CD14-positive monocyte (primary cell): ENCODE results near the gene KNSTRN. TPM values are rescaled to one million over a fixed set of nuclear protein-coding genes. Genes with fewer than 3 reads are reported as not detected.

Source experiments
- DNase-seq, 3 donors: peaks; one replicate each; pipeline ENCODE4 v3.0.0-alpha.2; 2011 to 2022
- H2AFZ ChIP-seq: 2 replicates; pipeline ENCODE4 v1.6.0; 2012; ENCODE audit warnings: mild to moderate bottlenecking, low read depth, low read length, inconsistent platforms; ENCODE audit not compliant: insufficient read depth, poor library complexity, severe bottlenecking
- H3K27ac ChIP-seq, 2 donors: 1 replicate in 1 of 2; 2 replicates in 1 of 2; pipeline ENCODE4 v1.5.1; 2012 to 2013; ENCODE audit warnings: low read length in 2 of 2, control low read depth in 1 of 2, inconsistent platforms in 1 of 2, low read depth in 1 of 2, mild to moderate bottlenecking in 1 of 2
- H3K27me3 ChIP-seq, 2 donors: one replicate each; pipeline versions ENCODE4 v1.6.0 to v1.6.1; 2011 to 2013; ENCODE audit warnings: low read length in 2 of 2; ENCODE audit not compliant: control insufficient read depth in 2 of 2, insufficient read depth in 2 of 2
- H3K36me3 ChIP-seq, 2 donors: replicated peaks in 1 of 2; 1 replicate in 1 of 2; 2 replicates in 1 of 2; pipeline versions ENCODE4 v1.5.1 to v1.6.1; 2012 to 2013; ENCODE audit warnings: low read length in 2 of 2, control low read depth in 1 of 2, inconsistent platforms in 1 of 2, mild to moderate bottlenecking in 1 of 2; ENCODE audit not compliant: insufficient read depth in 2 of 2, control insufficient read depth in 1 of 2
- H3K4me1 ChIP-seq, 2 donors: 1 replicate in 1 of 2; 2 replicates in 1 of 2; pipeline versions ENCODE4 v1.5.1 to v1.6.1; 2012 to 2013; ENCODE audit warnings: low read length in 2 of 2, control low read depth in 1 of 2, inconsistent platforms in 1 of 2, mild to moderate bottlenecking in 1 of 2, moderate library complexity in 1 of 2; ENCODE audit not compliant: insufficient read depth in 2 of 2, control insufficient read depth in 1 of 2
- H3K4me2 ChIP-seq: replicated peaks from 2 replicates; pipeline ENCODE3; 2012; ENCODE audit warnings: low read length, moderate library complexity, mild to moderate bottlenecking; ENCODE audit not compliant: poor library complexity, severe bottlenecking; ENCODE audit errors: extremely low read depth
- H3K4me3 ChIP-seq, 3 experiments: fragments of 200-600 bp in 1 of 3; sonication (generic) in 1 of 3; replicated peaks in 1 of 3; 1 replicate in 2 of 3; 2 replicates in 1 of 3; pipeline ENCODE4 v1.5.1; 2011 to 2013; ENCODE audit warnings: low read length in 3 of 3, mild to moderate bottlenecking in 3 of 3, control low read depth in 2 of 3, low read depth in 2 of 3, inconsistent platforms in 1 of 3, moderate library complexity in 1 of 3
- H3K79me2 ChIP-seq: 2 replicates; pipeline ENCODE4 v1.6.0; 2012; ENCODE audit warnings: mild to moderate bottlenecking, control low read depth, inconsistent platforms, low read length, moderate library complexity; ENCODE audit not compliant: insufficient read depth
- H3K9ac ChIP-seq: 2 replicates; pipeline ENCODE4 v1.6.0; 2017; ENCODE audit warnings: low read length, mild to moderate bottlenecking; ENCODE audit not compliant: insufficient read depth, poor library complexity, severe bottlenecking
- H3K9me3 ChIP-seq, 2 donors: replicated peaks in 1 of 2; 1 replicate in 1 of 2; 2 replicates in 1 of 2; pipeline versions ENCODE4 v1.5.1 to v1.6.1; 2012 to 2013; ENCODE audit warnings: low read length in 2 of 2, control low read depth in 1 of 2; ENCODE audit not compliant: control insufficient read depth in 1 of 2, insufficient read depth in 1 of 2
- H4K20me1 ChIP-seq: 2 replicates; pipeline ENCODE4 v1.6.0; 2012; ENCODE audit warnings: mild to moderate bottlenecking, low read length, control low read depth, moderate library complexity; ENCODE audit not compliant: insufficient read depth
- H3K27ac Mint-ChIP-seq, 7 donors: one replicate each; pipeline ENCODE4 v1.8.0; 2020; ENCODE audit warnings: mild to moderate bottlenecking in 7 of 7, mixed read lengths in 7 of 7, moderate library complexity in 6 of 7, inconsistent platforms in 2 of 7
- H3K27me3 Mint-ChIP-seq, 3 donors: one replicate each; pipeline ENCODE4 v1.8.0; 2021 to 2022; ENCODE audit warnings: low read depth in 3 of 3, mild to moderate bottlenecking in 3 of 3, mixed read lengths in 3 of 3, moderate library complexity in 3 of 3, inconsistent platforms in 1 of 3
- H3K36me3 Mint-ChIP-seq, 2 donors: one replicate each; pipeline ENCODE4 v1.8.0; 2020; ENCODE audit warnings: mixed read lengths in 2 of 2, inconsistent platforms in 1 of 2, mild to moderate bottlenecking in 1 of 2
- H3K4me1 Mint-ChIP-seq: one replicate; pipeline ENCODE4 v1.8.0; 2020; ENCODE audit warnings: mild to moderate bottlenecking, mixed read lengths
- H3K4me3 Mint-ChIP-seq, 2 donors: one replicate each; pipeline ENCODE4 v1.8.0; 2020; ENCODE audit warnings: mild to moderate bottlenecking in 2 of 2, mixed read lengths in 2 of 2, moderate library complexity in 1 of 2
- H3K9me3 Mint-ChIP-seq, 7 donors: one replicate each; pipeline ENCODE4 v1.8.0; 2020 to 2022; ENCODE audit warnings: mixed read lengths in 7 of 7, mild to moderate bottlenecking in 6 of 7, moderate library complexity in 6 of 7, inconsistent platforms in 2 of 7
- WGBS: methylation state at CpG from one replicate; pipeline ENCODE4 v1.1.5; 2013; ENCODE audit warnings: missing lambda C conversion rate; ENCODE audit not compliant: insufficient coverage; 5-methylcytosine and 5-hydroxymethylcytosine counted together
- intact Hi-C, 2 donors: fragments of 100-400 bp; cut with micrococcal nuclease; formaldehyde crosslinking; loops; one replicate each; pipeline versions ENCODE4 v1.15.0 to v1.15.1; 2023
- polyA plus RNA-seq, 3 donors: library from polyadenylated mRNA; depleted of rRNA in 1 of 3; unstranded in 2 of 3; stranded (reverse) in 1 of 3; fragments of 300-500 nt in 2 of 3; fragments of >200 nt in 1 of 3; fragmentation: Illumina TruSeq in 2 of 3; gene quantifications; 1 replicate in 2 of 3; 2 replicates in 1 of 3; pipeline ENCODE4 v1.2.3, GENCODE V29; 2012 to 2021
- TF ChIP-seq, protein P1 (sequence below): fragments of 200-600 bp; IDR thresholded peaks from one replicate; pipeline ENCODE4 v1.8.0; 2022; ENCODE audit warnings: antibody characterized with exemption, mild to moderate bottlenecking

The KNSTRN gene
- polyA plus RNA-seq, 3 donors, result 5.4 to 10.0 (median 7.9) TPM

- H3K36me3 ChIP-seq, result no peaks in the 10 kb centered on the region
- H3K27ac ChIP-seq, result no peak overlapping the region
- no peak overlapping the region for H3K4me3 Mint-ChIP-seq
- peaks cover 0 to 2% of the 10 kb centered on the region in 2 donors for H3K36me3 Mint-ChIP-seq
- H3K27me3 ChIP-seq, result no peaks in the 10 kb centered on the region
- no peak overlapping the region for H3K9ac ChIP-seq
- H2AFZ ChIP-seq, result no peak overlapping the region
- no peak overlapping the region for H3K4me2 ChIP-seq
- TF ChIP-seq, protein P1, sequence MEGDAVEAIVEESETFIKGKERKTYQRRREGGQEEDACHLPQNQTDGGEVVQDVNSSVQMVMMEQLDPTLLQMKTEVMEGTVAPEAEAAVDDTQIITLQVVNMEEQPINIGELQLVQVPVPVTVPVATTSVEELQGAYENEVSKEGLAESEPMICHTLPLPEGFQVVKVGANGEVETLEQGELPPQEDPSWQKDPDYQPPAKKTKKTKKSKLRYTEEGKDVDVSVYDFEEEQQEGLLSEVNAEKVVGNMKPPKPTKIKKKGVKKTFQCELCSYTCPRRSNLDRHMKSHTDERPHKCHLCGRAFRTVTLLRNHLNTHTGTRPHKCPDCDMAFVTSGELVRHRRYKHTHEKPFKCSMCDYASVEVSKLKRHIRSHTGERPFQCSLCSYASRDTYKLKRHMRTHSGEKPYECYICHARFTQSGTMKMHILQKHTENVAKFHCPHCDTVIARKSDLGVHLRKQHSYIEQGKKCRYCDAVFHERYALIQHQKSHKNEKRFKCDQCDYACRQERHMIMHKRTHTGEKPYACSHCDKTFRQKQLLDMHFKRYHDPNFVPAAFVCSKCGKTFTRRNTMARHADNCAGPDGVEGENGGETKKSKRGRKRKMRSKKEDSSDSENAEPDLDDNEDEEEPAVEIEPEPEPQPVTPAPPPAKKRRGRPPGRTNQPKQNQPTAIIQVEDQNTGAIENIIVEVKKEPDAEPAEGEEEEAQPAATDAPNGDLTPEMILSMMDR, result no peak
- H3K27ac Mint-ChIP-seq, result no peak overlapping the region
- peaks cover 0 to 3% (median 2%) of the 10 kb centered on the region in 3 donors for H3K27me3 Mint-ChIP-seq
- H3K79me2 ChIP-seq, result peaks cover 30% of the 10 kb centered on the region
- H3K4me1 Mint-ChIP-seq, result peaks cover 44% of the 10 kb centered on the region
- no peak overlapping the region for H3K4me3 ChIP-seq
- DNase-seq, result no peak
- intact Hi-C loops, result no loop called here
- peaks cover 34 to 42% of the 10 kb centered on the region in 2 donors for H3K4me1 ChIP-seq
- H3K9me3 ChIP-seq, result no peaks in the 10 kb centered on the region
- peaks cover 0 to 4% (median 3%) of the 10 kb centered on the region in 7 donors for H3K9me3 Mint-ChIP-seq
- 97% methylated on average over 8 of the region's 10 CpGs for WGBS
- no peaks in the 10 kb centered on the region for H4K20me1 ChIP-seq
Measured at GRCh38 chr15:40380636-40381035, 1.9 kb upstream of the KNSTRN start.

DNA sequence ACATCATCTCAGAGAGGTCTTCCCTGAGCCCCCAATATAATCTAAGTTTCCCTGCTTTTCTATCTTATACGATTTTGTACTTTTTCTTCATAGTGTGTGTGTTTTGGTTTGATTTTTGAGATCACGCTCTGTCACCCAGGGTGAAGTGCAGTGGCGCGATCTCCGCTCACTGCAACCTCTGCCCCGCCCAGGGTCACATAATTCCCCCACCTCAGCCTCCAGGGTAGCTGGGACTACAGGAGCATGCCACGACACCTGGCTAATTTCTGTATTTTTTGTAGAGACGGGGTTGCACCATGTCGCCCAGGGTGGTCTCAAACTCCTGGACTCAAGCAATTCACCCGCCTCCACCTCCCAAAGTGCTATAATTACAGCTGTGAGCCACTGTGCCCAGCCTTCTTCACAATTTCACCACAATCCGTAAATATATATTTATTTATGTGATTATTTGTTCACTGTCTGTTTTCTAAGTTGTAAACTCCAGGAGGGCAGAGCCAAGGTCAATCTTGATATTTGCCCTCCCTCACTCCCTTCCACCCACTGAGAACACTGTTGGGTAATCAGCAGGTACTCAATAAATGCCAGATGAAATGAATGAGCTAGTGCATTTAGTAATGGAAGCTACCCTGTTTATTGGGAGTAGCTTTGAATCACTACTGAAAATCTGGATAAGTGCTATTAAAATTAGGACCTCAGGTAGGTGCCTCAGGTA lies 547 bp upstream of the KNSTRN start:
- no CpG with 5 or more reads among the region's 11 CpGs for WGBS
- H3K27ac Mint-ChIP-seq, result peak overlapping the region in 1 of 7 donors; percentile 89
- no peak overlapping the region for H3K9ac ChIP-seq

More for the DNA sequence above, 547 bp upstream of the KNSTRN start:
- Histone ChIP-seq H3K4me1 (peaks cover 34 to 42% of the 10 kb centered on the region in 2 donors), H3K4me2 (no peak overlapping the region), H3K36me3 (peaks cover 9% of the 10 kb centered on the region in 2 donors), H3K27me3 (no peaks in the 10 kb centered on the region), H3K4me3 (no peak overlapping the region), H4K20me1 (no peaks in the 10 kb centered on the region), H3K9me3 (no peaks in the 10 kb centered on the region), H2AFZ (no peak overlapping the region), H3K27ac (no peak overlapping the region), H3K79me2 (peaks cover 41% of the 10 kb centered on the region)
- TF ChIP-seq, protein P1, result no peak
- Mint-ChIP-seq H3K36me3 (peaks cover 9 to 10% of the 10 kb centered on the region in 2 donors), H3K27me3 (peaks cover 0 to 3% (median 2%) of the 10 kb centered on the region in 3 donors), H3K9me3 (peaks cover 0 to 3% (median under 1%) of the 10 kb centered on the region in 7 donors), H3K4me3 (no peak overlapping the region), H3K4me1 (peaks cover 41% of the 10 kb centered on the region)
- no peak for DNase-seq
- intact Hi-C loops, result no loop called here
